RKO (cell line): ENCODE results near the gene TSPAN4.

ENCODE experiments used
- DNase-seq: peaks from one replicate; pipeline ENCODE4 v3.0.0-alpha.2; 2016; ENCODE audit warnings: low spot score

The TSPAN4 gene

DNA sequence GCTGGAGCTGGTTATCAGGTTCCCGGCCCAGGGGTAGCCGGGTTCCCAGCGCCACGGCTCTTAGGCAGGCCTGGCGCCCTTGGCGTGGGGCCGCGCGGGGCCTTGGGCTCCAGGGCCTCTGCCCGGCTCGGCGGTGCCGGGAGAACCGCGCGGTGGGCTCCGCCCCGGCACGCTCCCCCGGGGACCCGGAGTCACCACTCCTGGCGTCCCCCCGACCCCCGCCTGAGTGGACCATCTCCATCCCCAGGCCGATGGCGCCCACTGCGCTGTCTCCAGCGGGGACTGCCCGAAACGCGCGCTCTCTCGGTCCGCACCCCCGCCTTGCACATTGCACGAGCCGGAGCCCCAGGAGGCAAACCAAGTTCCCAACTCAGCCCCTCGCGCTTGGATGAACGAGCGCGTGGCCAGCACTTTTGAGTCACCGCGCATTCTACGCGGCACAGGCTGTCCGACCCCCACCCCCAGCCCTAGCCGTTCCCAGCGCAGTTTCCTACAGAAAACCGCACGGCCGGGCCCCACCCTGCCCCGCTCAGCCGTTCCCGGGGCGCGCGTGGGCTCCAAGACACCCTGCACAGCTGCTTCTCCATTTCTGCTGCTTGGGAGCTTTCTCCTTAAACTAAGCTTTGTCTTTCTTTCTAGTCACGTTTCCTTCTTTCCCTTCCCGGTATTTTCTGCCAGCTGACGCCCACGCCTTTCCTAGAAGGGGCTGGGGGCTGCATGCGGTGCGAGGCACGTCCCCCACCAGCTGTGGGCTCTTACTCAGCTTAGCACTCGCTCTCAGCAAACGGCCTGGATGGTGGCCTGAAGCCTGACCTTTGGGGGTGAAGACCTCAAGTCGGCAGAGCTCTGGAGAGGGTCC is 68.6 kb downstream of the TSPAN4 start:
- peak; percentile 80 for DNase-seq

DNA sequence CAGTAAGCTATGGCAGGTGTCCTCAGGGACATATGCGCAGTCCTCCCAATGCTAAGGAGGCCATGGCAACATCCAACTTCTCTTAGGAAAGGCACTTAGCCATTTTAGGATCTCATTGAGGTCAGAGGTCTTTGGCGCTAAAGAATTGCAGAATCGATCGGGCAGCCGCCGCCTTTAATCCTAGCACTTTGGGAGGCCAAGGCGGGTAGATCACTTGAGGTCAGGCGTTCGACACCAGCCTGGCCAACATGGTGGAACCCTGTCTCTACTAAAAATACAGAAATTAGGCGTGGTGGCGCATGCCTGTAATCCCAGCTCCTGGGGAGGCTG is 69.2 kb downstream of the TSPAN4 start:
- DNase-seq: no peak

DNA sequence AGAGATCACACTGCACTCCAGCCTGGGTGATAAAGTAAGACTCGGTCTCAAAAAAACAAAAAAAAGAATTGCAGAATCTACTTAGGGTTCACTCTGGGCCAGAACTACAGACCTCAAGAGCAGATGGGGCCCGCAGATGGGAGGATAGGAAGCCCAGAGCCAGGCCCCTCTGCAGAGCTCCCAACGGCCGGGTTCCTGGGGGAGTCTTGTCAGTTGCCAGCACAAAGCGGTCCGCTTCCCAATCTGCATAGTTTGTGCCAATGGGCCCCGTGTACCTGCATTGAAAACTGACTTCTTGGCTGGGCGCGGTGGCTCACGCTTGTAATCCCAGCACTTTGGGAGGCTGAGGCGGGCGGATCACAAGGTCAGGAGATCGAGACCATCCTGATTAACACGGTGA is 69.6 kb downstream of the TSPAN4 start:
- no peak for DNase-seq

DNA sequence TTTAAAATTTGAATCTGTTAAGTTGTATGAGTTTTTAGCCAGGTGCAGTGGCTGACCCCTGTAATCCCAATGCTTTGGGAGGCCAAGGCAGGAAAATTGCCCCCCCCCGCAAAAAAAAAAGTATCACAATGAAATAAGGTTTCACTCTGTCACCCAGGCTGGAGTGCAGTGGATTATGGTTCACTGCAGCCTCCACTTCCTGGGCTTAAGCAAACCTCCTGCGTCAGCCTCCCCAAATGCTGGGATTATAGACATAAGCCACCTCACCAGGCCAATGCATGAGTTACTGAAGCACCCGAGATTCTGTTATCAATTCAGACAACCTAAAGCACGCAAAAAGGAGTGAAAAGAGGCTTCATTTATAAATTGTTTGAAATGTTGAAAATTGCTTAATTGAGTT is 70.4 kb downstream of the TSPAN4 start:
- no peak for DNase-seq

DNA sequence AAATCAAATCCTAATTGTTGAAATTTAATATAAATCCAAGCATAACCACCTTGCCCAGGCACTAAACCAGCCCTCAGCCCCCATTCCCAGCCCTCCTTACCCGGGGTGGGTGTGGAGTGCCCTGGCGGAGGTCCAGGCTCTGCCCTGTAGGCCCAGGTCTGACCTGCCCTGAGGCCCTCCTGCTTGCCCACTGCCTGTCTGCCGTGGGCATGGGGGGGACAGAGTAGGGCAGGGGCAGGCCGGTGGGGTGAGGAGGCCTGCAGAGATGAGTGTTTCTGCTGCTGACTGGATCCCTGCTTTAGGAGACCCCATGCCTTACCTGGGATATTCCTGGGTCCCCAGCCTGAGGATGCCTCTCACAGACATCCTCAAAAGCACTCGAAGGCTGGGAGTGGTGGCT is 71.6 kb downstream of the TSPAN4 start:
- no peak for DNase-seq

DNA sequence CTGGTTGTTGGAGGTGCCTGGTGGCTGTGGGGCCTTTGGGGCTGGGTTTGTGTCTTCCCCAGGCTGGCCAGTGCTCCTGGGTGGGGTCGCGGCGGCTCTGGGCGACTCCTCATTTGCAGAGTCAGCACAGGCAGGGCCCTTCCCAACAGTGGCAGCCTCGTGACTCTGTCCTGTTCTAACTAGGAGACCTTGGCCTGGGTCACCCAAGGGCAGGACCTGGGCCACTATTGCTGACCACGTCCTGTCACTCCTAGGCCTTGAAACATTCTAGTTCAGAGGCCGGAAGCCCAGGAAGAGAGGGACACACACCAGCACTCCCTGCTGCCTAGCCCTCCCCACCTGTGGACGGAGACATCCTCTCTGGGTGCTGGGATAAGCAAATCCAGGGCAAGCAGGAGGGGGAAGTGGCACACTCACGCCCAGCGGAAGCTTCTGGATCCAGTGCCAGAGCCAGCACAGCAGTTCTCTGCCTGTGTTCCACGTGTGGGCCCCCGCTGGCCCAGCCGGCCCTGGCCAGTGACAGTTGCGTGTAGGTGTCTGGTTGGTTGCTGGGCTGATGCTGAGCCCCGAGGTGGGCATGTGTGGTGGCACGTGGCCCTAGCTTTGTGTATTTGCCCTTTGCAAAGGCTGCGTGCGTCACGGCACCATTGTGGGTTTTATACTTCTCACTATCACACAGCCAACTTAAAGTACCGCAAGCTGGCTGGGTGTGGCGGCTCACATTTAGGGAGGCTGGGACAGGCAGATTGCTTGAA is 72.3 kb downstream of the TSPAN4 start:
- no peak for DNase-seq
